Urinary bladder (tissue), 4 donors: Measurements from ENCODE around the gene CUTC. TPM values are rescaled to one million over a fixed set of nuclear protein-coding genes. Genes with fewer than 3 reads are reported as not detected.
A peak's percentile ranks its signal among the peaks of the same experiment; 100 is the strongest.

ENCODE experiments used
- DNase-seq: peaks from one replicate; pipeline ENCODE4 v3.0.0-alpha.2; 2015; ENCODE audit errors: extremely low spot score
- H3K27ac ChIP-seq: one replicate; pipeline ENCODE4 v1.5.1; 2013; ENCODE audit warnings: low read depth, mild to moderate bottlenecking, moderate library complexity
- H3K36me3 ChIP-seq: one replicate; pipeline ENCODE4 v1.6.1; 2013; ENCODE audit warnings: mild to moderate bottlenecking, moderate library complexity; ENCODE audit not compliant: insufficient read depth
- H3K4me1 ChIP-seq: one replicate; pipeline ENCODE4 v1.6.1; 2013; ENCODE audit warnings: mild to moderate bottlenecking, moderate library complexity; ENCODE audit not compliant: insufficient read depth
- H3K4me3 ChIP-seq: one replicate; pipeline ENCODE4 v1.5.1; 2013; ENCODE audit warnings: low read depth, low read length
- WGBS: extraction: QIAGEN DNeasy Blood & Tissue Kit; methylation state at CpG from one replicate; pipeline ENCODE4 v1.1.7; 2013; 5-methylcytosine and 5-hydroxymethylcytosine counted together
- polyA plus RNA-seq: library from polyadenylated mRNA; stranded (reverse); fragments of 200-250 nt; gene quantifications from one replicate; pipeline ENCODE4 v1.2.3, GENCODE V29; 2013
- total RNA-seq: library from RNA; depleted of rRNA; stranded (reverse); fragments of >200 nt; gene quantifications from one replicate; pipeline ENCODE4 v1.2.3, GENCODE V29; 2014
- donor health status: healthy with polysubstance abuse.
- donor health status: healthy.

The CUTC gene
- total and polyA plus RNA-seq, 2 donors = 18.1 to 68.7 TPM

GRCh38 chr10:99756159-99756558, 24.1 kb downstream of the CUTC start:
- 92% methylated on average over 1 of the region's 1 CpG for WGBS
- Histone ChIP-seq H3K4me1 (no peaks in the 10 kb centered on the region), H3K27ac (no peak overlapping the region), H3K36me3 (peaks cover 5% of the 10 kb centered on the region), H3K4me3 (no peak overlapping the region)
- no peak for DNase-seq

DNA sequence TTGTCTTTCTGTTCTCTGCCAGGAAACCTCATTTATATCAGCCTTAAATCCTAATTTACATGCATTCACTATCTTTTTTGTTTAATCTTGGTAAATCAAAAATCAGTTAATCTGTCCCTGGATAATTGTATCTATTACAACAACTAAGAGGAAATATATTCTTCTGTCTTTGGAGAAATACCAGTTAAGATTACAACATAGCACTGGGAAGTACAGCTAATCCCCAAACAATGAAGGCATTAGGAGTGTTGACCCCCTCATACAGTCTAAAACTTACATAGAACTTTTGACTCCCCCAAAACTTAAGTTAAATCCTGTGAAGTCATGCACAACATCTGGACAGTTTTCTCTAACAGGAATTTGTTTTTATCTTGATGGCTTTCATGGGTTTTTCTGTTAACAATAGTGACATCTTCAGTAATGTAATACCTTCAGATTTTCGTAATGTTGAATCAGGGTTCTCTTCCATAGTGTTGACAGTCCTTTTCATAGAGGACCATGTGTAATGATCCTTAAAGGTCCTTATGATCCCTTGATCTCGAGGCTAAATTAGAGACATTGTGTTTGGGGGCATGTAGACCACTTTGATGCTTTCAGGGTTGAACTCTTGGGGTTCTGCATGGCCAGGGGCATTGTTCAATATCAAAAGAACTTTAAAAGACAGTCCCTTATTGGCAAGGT, 26.3 kb downstream of the CUTC start:
- H3K36me3 ChIP-seq = peaks cover 3% of the 10 kb centered on the region
- no peak overlapping the region for H3K4me3 ChIP-seq
- H3K4me1 ChIP-seq = no peaks in the 10 kb centered on the region
- WGBS = 38% methylated on average over 2 of the region's 2 CpGs
- H3K27ac ChIP-seq = peak overlapping the region; percentile 32
- peak; percentile 5 for DNase-seq

DNA sequence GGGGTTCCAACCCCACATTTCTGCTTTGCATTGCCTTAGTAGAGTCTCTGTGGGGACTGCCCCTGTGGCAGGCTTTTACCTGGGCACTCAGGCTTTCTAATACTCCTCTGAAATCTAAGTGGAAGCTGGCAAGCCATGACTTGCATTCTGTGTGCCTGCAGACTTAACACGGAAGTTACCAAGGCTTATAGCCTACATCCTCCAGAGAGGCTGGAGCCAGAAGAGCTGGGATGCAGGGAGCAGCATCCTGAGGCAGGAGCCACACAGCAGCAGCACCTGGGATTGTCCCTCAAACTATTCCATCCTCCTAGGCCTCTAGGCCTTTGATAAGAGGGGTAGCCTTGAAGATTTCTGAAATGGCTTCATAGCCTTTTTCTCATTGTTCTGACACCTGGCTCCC, 28.3 kb downstream of the CUTC start:
- H3K36me3 ChIP-seq = peaks cover 3% of the 10 kb centered on the region
- H3K27ac ChIP-seq = no peak overlapping the region
- 85% methylated on average over 1 of the region's 1 CpG for WGBS
- no peak for DNase-seq
- H3K4me1 ChIP-seq = no peaks in the 10 kb centered on the region
- H3K4me3 ChIP-seq = no peak overlapping the region

DNA sequence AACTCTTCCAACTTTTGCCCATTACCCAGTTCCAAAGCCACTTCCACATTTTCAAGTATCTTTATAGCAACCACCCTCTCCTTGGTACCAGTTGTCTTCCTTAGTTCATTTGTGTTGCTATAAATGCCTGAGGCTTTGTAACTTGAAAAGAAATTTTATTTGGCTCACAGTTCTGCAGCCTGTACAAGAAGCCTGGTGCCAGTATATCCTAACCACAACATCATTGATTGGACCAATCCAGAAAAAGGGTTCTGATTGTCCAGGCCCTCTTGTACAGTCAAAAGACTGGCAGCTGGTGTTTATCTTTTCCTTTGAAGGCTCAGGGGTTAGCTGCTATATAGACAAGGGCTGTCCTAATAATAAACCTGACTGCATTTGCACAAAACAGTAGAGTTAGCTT, 29.3 kb downstream of the CUTC start:
- no peak overlapping the region for H3K27ac ChIP-seq
- no peaks in the 10 kb centered on the region for H3K4me1 ChIP-seq
- no peak for DNase-seq
- no peak overlapping the region for H3K4me3 ChIP-seq
- H3K36me3 ChIP-seq = peaks cover 1% of the 10 kb centered on the region

DNA sequence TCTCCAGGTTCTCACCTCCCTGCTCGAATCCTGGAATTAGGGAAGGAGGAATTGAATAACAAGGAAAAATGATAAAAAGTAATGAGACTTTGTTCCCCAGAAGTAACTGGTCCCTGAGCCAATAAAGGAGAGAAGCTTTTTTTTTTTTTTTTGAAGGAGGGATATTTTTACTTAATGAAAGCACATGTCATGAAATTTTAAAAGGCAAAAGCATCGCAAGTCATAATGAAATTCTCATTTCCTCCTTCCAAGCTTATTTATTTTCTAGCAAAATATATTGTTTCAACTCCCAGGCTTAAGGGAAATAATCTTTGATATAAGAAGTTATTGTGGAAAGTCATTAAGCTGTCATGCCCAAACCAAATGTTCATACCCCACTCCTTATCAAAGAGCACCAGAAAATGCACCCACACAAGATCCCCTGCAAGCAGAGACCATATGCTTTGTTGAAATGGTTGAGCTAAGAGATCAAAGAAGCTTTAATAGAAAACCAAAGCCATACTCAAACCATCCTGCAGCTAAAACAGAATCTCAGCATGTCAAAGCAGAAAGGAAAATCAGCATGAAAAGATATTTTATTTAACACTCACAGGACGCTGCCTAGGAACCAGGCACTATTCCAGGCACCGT, 33.8 kb downstream of the CUTC start:
- H3K36me3 ChIP-seq = no peaks in the 10 kb centered on the region
- no peak overlapping the region for H3K27ac ChIP-seq
- 43% methylated on average over 4 of the region's 4 CpGs for WGBS
- H3K4me1 ChIP-seq = no peaks in the 10 kb centered on the region
- DNase-seq = no peak
- no peak overlapping the region for H3K4me3 ChIP-seq

DNA sequence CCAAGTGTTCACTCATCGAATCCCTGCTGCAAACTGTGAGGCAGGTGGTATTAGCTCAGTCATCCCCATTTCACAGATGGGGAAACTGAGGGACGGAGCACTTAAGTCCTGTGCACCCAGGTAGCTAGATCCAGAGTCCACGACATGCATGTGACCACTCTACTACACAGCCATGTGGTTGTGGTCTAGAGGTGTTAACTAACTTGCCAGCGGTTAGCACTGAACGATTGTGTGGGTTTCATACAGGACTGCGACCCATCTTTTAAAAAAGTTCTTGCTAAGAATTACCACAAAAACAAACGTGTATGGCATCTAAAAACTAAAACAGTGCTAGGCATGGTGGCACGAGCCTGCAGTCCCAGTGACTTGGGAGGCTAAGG, 34.3 kb downstream of the CUTC start:
- WGBS = 73% methylated on average over 8 of the region's 8 CpGs
- Histone ChIP-seq H3K4me1 (no peaks in the 10 kb centered on the region), H3K4me3 (no peak overlapping the region)

GRCh38 chr10:99767901-99768300, 35.9 kb downstream of the CUTC start:
- Histone ChIP-seq H3K36me3 (no peaks in the 10 kb centered on the region), H3K27ac (no peak overlapping the region), H3K4me1 (no peaks in the 10 kb centered on the region), H3K4me3 (no peak overlapping the region)
- DNase-seq = no peak
- WGBS = 63% methylated on average over 5 of the region's 5 CpGs

More for the DNA sequence above, 34.3 kb downstream of the CUTC start:
- DNase-seq = no peak
- no peak overlapping the region for H3K27ac ChIP-seq
- H3K36me3 ChIP-seq = no peaks in the 10 kb centered on the region

GRCh38 chr10:99768556-99768955, 36.5 kb downstream of the CUTC start:
- no peaks in the 10 kb centered on the region for H3K4me1 ChIP-seq
- WGBS = 64% methylated on average over 2 of the region's 2 CpGs
- DNase-seq = no peak
- no peak overlapping the region for H3K4me3 ChIP-seq
- H3K36me3 ChIP-seq = no peaks in the 10 kb centered on the region
- no peak overlapping the region for H3K27ac ChIP-seq

DNA sequence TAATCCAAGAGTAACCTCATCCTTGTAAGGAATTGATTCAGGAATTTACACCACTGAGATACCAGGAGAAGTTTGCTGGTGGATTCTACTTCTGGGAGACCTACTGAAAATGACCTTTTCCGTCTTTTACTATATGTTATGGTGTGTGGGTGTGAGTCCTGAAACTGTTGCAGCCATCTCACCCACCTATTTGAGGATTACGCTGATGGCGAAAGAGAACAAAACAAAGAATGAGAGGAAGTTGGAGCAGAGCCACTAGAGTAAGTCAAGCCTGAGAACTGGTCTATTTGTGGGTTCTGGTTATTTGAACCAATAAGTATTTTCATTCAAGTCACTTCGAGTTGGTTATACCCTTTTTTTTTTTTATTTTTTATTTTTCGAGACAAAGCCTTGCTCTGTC, 37.7 kb downstream of the CUTC start:
- DNase-seq = no peak
- Histone ChIP-seq H3K36me3 (no peaks in the 10 kb centered on the region), H3K27ac (no peak overlapping the region), H3K4me1 (no peaks in the 10 kb centered on the region), H3K4me3 (no peak overlapping the region)
- 92% methylated on average over 5 of the region's 5 CpGs for WGBS

DNA sequence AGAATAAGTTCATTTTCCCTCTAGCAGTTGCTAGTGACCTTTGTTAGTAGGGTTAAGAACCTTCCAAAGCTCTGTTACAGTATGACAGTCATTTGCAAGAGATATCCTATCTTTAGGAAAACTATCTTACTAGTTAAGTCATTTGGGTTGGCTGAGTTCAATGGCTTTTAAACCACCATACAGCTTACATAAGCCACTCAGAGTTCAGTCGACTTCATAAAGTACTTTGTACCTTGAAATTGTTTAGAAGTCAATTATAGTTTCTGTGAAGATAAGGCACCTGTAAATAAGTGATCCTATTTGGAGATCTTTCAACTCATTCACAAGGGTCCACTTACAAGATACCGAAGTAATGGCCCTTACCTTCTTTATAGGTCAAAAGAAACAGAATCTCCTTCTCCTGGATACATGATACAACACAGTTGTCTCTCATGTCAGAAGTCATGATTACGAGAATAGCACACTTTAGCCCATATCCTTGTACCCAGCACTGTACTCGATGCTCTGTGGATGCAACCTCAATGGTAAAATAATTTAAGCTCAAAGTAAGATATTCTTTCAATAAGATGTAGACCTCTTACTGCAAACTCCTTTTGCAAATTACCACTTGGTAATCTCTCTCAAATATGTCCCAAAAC, 38.5 kb downstream of the CUTC start:
- DNase-seq = no peak
- no peaks in the 10 kb centered on the region for H3K36me3 ChIP-seq
- no peak overlapping the region for H3K27ac ChIP-seq
- H3K4me1 ChIP-seq = no peaks in the 10 kb centered on the region
- H3K4me3 ChIP-seq = no peak overlapping the region
- WGBS = 77% methylated on average over 4 of the region's 4 CpGs

DNA sequence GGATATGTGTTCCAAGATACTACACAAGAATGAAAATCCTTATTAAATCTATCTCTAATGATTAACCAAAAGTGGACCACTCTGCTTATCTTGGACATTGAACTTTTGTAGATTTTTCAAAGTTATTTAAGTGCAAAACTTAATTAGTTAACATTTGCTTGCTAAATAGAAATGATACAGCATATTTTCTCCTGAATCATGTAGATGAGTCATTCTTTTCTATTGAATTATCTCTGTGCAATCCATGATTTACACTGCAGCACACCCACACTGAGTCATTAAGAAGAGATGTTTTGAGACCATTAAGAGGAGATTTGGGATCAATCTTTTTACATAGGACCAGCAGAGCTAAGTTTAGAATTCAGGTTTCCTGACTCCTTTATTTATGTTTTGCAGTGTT, 43.8 kb downstream of the CUTC start:
- peaks cover 2% of the 10 kb centered on the region for H3K4me1 ChIP-seq
- H3K36me3 ChIP-seq = no peaks in the 10 kb centered on the region
- H3K27ac ChIP-seq = no peak overlapping the region
- DNase-seq = no peak
- H3K4me3 ChIP-seq = no peak overlapping the region

DNA sequence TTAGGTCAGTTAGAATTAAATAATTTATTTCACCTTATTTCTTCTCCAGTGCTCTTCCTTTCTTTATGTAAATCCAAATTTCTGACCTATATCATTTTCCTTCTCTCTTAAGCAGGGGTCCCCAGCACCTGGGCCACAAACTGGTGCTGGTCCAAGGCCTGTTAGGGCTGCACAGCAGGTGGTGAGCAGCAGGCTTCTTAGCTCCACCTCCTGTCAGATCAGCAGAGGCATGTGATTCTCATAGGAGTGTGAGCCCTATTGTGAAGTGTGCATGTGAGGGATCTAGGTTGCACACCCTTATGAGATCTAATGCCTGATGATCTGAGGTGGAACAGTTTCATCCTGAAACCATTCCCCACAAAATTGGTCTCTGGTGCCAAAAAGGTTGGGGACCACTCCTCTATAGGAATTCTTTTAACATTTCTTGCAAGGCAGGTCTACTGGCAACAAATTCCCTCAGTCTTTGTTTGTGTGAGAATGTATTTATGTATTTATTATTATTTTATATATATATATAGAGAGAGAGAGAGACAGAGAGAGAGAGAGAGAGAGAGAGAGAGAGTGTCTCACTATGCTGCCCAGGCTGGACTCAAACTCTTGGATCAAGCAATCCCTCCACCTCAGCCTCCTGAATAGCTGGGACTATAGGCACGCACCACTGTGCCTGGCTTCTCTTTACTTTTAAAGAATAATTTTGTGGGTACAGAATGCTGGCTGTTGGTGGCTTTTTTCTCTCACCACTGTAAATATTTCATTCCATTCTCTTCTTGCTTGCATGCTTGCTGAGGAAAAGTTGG, 46.1 kb downstream of the CUTC start:
- Histone ChIP-seq H3K4me3 (no peak overlapping the region), H3K27ac (no peak overlapping the region), H3K36me3 (no peaks in the 10 kb centered on the region), H3K4me1 (peaks cover 2% of the 10 kb centered on the region)
- WGBS = 100% methylated on average over 1 of the region's 1 CpG
- no peak for DNase-seq

- peaks cover 2% of the 10 kb centered on the region for H3K4me1 ChIP-seq
- peak; percentile 2 for DNase-seq
- no peaks in the 10 kb centered on the region for H3K36me3 ChIP-seq
- WGBS = 14% methylated on average over 4 of the region's 4 CpGs
- H3K4me3 ChIP-seq = no peak overlapping the region
- peak overlapping the region; percentile 52 for H3K27ac ChIP-seq
Measured at GRCh38 chr10:99779335-99779734, 47.3 kb downstream of the CUTC start.
